Measurements from ENCODE around the gene ENTPD7. TPM values are rescaled to one million over a fixed set of nuclear protein-coding genes. Genes with fewer than 3 reads are reported as not detected.

The ENTPD7 gene
- total RNA-seq, 1 donor from 2014 or later: 6.2 TPM

DNA sequence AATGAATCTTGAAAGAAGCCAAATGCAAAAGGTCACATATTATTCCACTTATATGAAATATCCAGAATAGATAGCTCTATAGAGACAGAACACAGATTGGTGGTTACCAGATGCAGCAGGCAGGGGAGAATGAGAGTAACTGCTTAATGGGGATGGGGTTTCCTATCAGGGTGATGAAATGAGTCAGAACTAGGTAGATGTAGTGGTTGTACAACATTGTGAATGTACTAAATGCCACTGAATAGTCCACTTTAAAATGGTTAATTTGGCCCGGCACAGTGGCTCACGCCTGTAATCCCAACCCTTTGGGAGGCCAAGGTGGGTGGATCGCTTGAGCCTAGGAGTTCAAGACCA is 29.7 kb upstream of the ENTPD7 start:
- Mint-ChIP-seq H3K9me3 (no peaks in the 10 kb centered on the region), H3K27me3 (peaks cover 20% of the 10 kb centered on the region), H3K27ac (no peak overlapping the region), H3K4me1 (no peaks in the 10 kb centered on the region), H3K36me3 (ENCODE audit: low read depth) (no peaks in the 10 kb centered on the region), H3K4me3 (no peak overlapping the region)
- DNase-seq: no peak
- no peak for ATAC-seq (ENCODE audit: low read depth)
- POLR2A ChIA-PET: no interaction called here
- TF ChIP-seq, protein P1, sequence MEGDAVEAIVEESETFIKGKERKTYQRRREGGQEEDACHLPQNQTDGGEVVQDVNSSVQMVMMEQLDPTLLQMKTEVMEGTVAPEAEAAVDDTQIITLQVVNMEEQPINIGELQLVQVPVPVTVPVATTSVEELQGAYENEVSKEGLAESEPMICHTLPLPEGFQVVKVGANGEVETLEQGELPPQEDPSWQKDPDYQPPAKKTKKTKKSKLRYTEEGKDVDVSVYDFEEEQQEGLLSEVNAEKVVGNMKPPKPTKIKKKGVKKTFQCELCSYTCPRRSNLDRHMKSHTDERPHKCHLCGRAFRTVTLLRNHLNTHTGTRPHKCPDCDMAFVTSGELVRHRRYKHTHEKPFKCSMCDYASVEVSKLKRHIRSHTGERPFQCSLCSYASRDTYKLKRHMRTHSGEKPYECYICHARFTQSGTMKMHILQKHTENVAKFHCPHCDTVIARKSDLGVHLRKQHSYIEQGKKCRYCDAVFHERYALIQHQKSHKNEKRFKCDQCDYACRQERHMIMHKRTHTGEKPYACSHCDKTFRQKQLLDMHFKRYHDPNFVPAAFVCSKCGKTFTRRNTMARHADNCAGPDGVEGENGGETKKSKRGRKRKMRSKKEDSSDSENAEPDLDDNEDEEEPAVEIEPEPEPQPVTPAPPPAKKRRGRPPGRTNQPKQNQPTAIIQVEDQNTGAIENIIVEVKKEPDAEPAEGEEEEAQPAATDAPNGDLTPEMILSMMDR (IDR thresholded peaks at IDR 0.05): no peak
- CTCF ChIA-PET: no interaction called here
- intact Hi-C loops (cut with micrococcal nuclease): no loop called here

DNA sequence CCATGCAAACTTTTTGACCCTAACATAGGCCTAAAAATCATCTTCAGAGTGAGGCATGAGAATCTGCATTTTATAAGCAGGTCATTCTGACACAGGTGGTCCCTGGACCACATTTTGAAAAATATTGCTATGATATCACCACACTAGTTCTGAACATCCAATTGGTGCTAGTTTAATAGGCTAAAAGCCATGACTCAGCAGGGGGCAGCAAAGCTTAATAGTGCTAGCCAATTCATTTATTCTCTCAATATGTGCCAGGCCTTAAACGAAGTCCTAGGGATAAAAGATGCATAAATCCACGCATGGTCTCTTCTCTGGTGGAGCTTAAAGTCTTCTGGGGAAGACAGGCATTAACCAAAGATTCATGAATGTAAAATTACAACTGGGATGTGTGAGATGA is 28.9 kb upstream of the ENTPD7 start:
- intact Hi-C loops (cut with micrococcal nuclease): loop anchor here (1.0 kb wide), 1 partner anchor 81 kb away; no protein-coding TSS in a partner anchor
- DNase-seq (no peak), ATAC-seq (ENCODE audit: low read depth) (no peak)
- Mint-ChIP-seq H3K27ac (no peak overlapping the region), H3K4me1 (no peaks in the 10 kb centered on the region), H3K36me3 (ENCODE audit: low read depth) (no peaks in the 10 kb centered on the region), H3K4me3 (no peak overlapping the region), H3K27me3 (peaks cover 25% of the 10 kb centered on the region), H3K9me3 (no peaks in the 10 kb centered on the region)
- TF ChIP-seq, protein P1 (IDR thresholded peaks at IDR 0.05): no peak
- POLR2A ChIA-PET: no interaction called here
- CTCF ChIA-PET: interaction anchor here (0.6 to 1.7 kb wide), 2 partner anchors 8 to 52 kb away, joined by 3 to 4 read pairs; no protein-coding TSS in a partner anchor

DNA sequence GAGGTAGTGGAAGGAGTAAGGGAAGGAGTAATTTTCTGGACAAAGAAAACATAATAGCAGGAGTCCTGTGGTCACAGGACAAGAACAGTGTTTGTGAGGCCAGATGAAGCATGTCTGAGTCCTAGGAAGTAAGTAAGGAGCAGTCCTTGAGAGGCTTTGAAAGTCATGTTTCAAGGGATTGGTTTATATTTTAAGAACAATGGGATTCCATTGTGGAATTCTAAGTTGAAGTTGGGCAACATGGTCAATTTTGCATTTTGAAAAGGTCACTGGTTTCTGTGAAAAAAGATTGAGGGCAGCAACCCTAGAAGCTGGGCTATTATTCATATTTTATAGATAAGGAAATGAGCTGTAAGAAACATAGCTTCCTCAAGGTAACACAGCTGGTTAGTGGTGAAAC is 28.3 kb upstream of the ENTPD7 start:
- TF ChIP-seq, protein P1 (IDR thresholded peaks at IDR 0.05): no peak
- ChIA-PET CTCF (interaction anchor here (1.6 to 1.7 kb wide), 2 partner anchors 9 to 80 kb away, joined by 4 to 5 read pairs; no protein-coding TSS in a partner anchor), POLR2A (no interaction called here)
- Mint-ChIP-seq H3K9me3 (no peaks in the 10 kb centered on the region), H3K4me3 (no peak overlapping the region), H3K27ac (no peak overlapping the region), H3K4me1 (no peaks in the 10 kb centered on the region), H3K36me3 (ENCODE audit: low read depth) (no peaks in the 10 kb centered on the region), H3K27me3 (peaks cover 25% of the 10 kb centered on the region)
- intact Hi-C loops (cut with micrococcal nuclease): loop anchor here (1.0 kb wide), 1 partner anchor 80 kb away; no protein-coding TSS in a partner anchor
- ATAC-seq (ENCODE audit: low read depth) (no peak), DNase-seq (no peak)

DNA sequence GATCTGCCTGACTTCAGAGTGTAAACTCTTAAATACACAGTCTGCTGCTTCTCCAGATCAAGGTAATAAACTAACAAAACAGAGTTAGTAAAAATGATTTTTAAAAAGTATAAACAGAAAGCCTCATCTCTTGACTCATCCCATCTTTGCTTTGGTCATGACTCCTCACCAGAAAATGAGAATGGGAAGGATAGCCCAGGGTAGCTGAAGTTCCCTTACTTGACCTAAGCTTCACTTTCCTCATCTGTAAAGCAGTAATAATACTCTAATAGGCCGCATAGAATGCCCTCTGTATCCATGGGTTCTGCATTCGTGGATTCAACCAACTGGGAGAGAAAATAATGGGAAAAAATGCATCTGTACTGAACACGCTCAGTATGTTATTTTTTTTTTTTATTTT is 27.8 kb upstream of the ENTPD7 start:
- no peak overlapping the region for H3K27ac Mint-ChIP-seq
- ATAC-seq (ENCODE audit: low read depth): no peak
- ChIA-PET POLR2A (no interaction called here), CTCF (interaction anchor here (1.6 to 1.7 kb wide), 2 partner anchors 9 to 79 kb away, joined by 4 to 5 read pairs; no protein-coding TSS in a partner anchor)
- H3K4me1 Mint-ChIP-seq: no peaks in the 10 kb centered on the region
- no peak for DNase-seq
- TF ChIP-seq, protein P1 (IDR thresholded peaks at IDR 0.05): no peak
- no peak overlapping the region for H3K4me3 Mint-ChIP-seq
- peaks cover 28% of the 10 kb centered on the region for H3K27me3 Mint-ChIP-seq
- intact Hi-C loops (cut with micrococcal nuclease): no loop called here
- H3K9me3 Mint-ChIP-seq: no peaks in the 10 kb centered on the region
- no peaks in the 10 kb centered on the region for H3K36me3 Mint-ChIP-seq (ENCODE audit: low read depth)

DNA sequence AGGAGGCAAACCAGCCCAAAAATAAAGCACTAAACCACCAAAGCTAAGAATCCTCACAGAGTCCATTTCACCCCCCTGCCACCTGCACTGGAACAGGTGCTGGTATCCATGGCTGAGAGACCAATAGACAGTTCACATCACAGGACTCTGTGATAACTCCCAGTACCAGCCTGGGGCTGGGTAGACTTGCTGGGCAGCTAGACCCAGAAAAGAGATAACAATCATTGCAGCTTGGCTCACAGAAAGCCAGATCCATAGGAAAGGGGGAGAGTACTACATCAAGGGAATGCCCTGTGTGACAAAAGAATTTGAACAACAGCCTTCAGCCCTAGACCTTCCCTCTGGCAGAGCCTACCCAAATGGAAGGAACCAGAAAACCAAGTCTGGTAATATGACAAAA is 25.5 kb upstream of the ENTPD7 start:
- ATAC-seq (ENCODE audit: low read depth): no peak
- TF ChIP-seq, protein P1 (IDR thresholded peaks at IDR 0.05): no peak
- ChIA-PET POLR2A (no interaction called here), CTCF (no interaction called here)
- H3K27me3 Mint-ChIP-seq: peaks cover 37% of the 10 kb centered on the region
- H3K4me3 Mint-ChIP-seq: no peak overlapping the region
- no peaks in the 10 kb centered on the region for H3K36me3 Mint-ChIP-seq (ENCODE audit: low read depth)
- no peaks in the 10 kb centered on the region for H3K4me1 Mint-ChIP-seq
- no peak overlapping the region for H3K27ac Mint-ChIP-seq
- no peaks in the 10 kb centered on the region for H3K9me3 Mint-ChIP-seq
- no peak for DNase-seq
- intact Hi-C loops (cut with micrococcal nuclease): no loop called here

Measured in activated B cell treated with CpG ODN at 0.5 μM for 24 hours (primary cell).